Activated naive CD4-positive, alpha-beta T cell treated with anti-CD3 and anti-CD28 coated beads, Interleukin-2, amount 50 U/mL, for 24 hours (primary cell): Measurements from ENCODE around the gene DTD1.

Experiments used
- H3K27ac Mint-ChIP-seq: one replicate; pipeline ENCODE4 v1.8.0; 2021; ENCODE audit warnings: mild to moderate bottlenecking, mixed read lengths
- H3K27me3 Mint-ChIP-seq: one replicate; pipeline ENCODE4 v1.8.0; 2021; ENCODE audit warnings: mixed read lengths
- H3K36me3 Mint-ChIP-seq: one replicate; pipeline ENCODE4 v1.8.0; 2021; ENCODE audit warnings: mixed read lengths
- H3K4me1 Mint-ChIP-seq: one replicate; pipeline ENCODE4 v1.8.0; 2021; ENCODE audit warnings: mixed read lengths
- H3K4me3 Mint-ChIP-seq: one replicate; pipeline ENCODE4 v1.8.0; 2021; ENCODE audit warnings: mild to moderate bottlenecking, mixed read lengths
- H3K9me3 Mint-ChIP-seq: one replicate; pipeline ENCODE4 v1.8.0; 2021; ENCODE audit warnings: mixed read lengths

Gene DTD1

GRCh38 chr20:18635380-18635779 lies 47.5 kb downstream of the DTD1 start:
- Mint-ChIP-seq H3K27me3 (no peaks in the 10 kb centered on the region), H3K36me3 (peaks cover 20% of the 10 kb centered on the region), H3K9me3 (no peaks in the 10 kb centered on the region), H3K4me1 (no peaks in the 10 kb centered on the region), H3K4me3 (no peak overlapping the region), H3K27ac (no peak overlapping the region)

GRCh38 chr20:18637224-18637623 lies 49.4 kb downstream of the DTD1 start:
- Mint-ChIP-seq H3K9me3 (no peaks in the 10 kb centered on the region), H3K36me3 (peaks cover 23% of the 10 kb centered on the region), H3K4me3 (no peak overlapping the region), H3K4me1 (peaks cover 3% of the 10 kb centered on the region), H3K27ac (no peak overlapping the region), H3K27me3 (no peaks in the 10 kb centered on the region)

- H3K4me1 Mint-ChIP-seq = peaks cover 3% of the 10 kb centered on the region
- H3K4me3 Mint-ChIP-seq = no peak overlapping the region
- H3K9me3 Mint-ChIP-seq = no peaks in the 10 kb centered on the region
- no peaks in the 10 kb centered on the region for H3K27me3 Mint-ChIP-seq
- no peak overlapping the region for H3K27ac Mint-ChIP-seq
- H3K36me3 Mint-ChIP-seq = peaks cover 23% of the 10 kb centered on the region
Observed at GRCh38 chr20:18638768-18639167, 50.9 kb downstream of the DTD1 start.

GRCh38 chr20:18639501-18639979 lies 51.7 kb downstream of the DTD1 start:
- H3K27ac Mint-ChIP-seq = no peak overlapping the region
- peaks cover 25% of the 10 kb centered on the region for H3K36me3 Mint-ChIP-seq
- H3K4me1 Mint-ChIP-seq = peaks cover 3% of the 10 kb centered on the region
- no peak overlapping the region for H3K4me3 Mint-ChIP-seq
- no peaks in the 10 kb centered on the region for H3K9me3 Mint-ChIP-seq
- no peaks in the 10 kb centered on the region for H3K27me3 Mint-ChIP-seq

- Mint-ChIP-seq H3K27ac (no peak overlapping the region), H3K36me3 (peaks cover 14% of the 10 kb centered on the region), H3K27me3 (no peaks in the 10 kb centered on the region), H3K9me3 (no peaks in the 10 kb centered on the region), H3K4me3 (no peak overlapping the region), H3K4me1 (peaks cover 3% of the 10 kb centered on the region)
Observed at GRCh38 chr20:18645196-18645745, 57.4 kb downstream of the DTD1 start.

- no peaks in the 10 kb centered on the region for H3K27me3 Mint-ChIP-seq
- no peak overlapping the region for H3K27ac Mint-ChIP-seq
- peaks cover 2% of the 10 kb centered on the region for H3K4me1 Mint-ChIP-seq
- H3K4me3 Mint-ChIP-seq = no peak overlapping the region
- H3K9me3 Mint-ChIP-seq = no peaks in the 10 kb centered on the region
- peaks cover 16% of the 10 kb centered on the region for H3K36me3 Mint-ChIP-seq
Observed at GRCh38 chr20:18645851-18646250, 58.0 kb downstream of the DTD1 start.

GRCh38 chr20:18647777-18648176 lies 59.9 kb downstream of the DTD1 start:
- Mint-ChIP-seq H3K36me3 (peaks cover 16% of the 10 kb centered on the region), H3K4me1 (no peaks in the 10 kb centered on the region), H3K9me3 (no peaks in the 10 kb centered on the region), H3K4me3 (no peak overlapping the region), H3K27ac (no peak overlapping the region), H3K27me3 (no peaks in the 10 kb centered on the region)

- H3K4me1 Mint-ChIP-seq = no peaks in the 10 kb centered on the region
- no peaks in the 10 kb centered on the region for H3K27me3 Mint-ChIP-seq
- H3K4me3 Mint-ChIP-seq = no peak overlapping the region
- no peak overlapping the region for H3K27ac Mint-ChIP-seq
- H3K9me3 Mint-ChIP-seq = no peaks in the 10 kb centered on the region
- peaks cover 15% of the 10 kb centered on the region for H3K36me3 Mint-ChIP-seq
Observed at GRCh38 chr20:18650224-18650623, 62.4 kb downstream of the DTD1 start.

- no peak overlapping the region for H3K27ac Mint-ChIP-seq
- peaks cover 18% of the 10 kb centered on the region for H3K36me3 Mint-ChIP-seq
- H3K4me3 Mint-ChIP-seq = no peak overlapping the region
- no peaks in the 10 kb centered on the region for H3K27me3 Mint-ChIP-seq
- no peaks in the 10 kb centered on the region for H3K9me3 Mint-ChIP-seq
- no peaks in the 10 kb centered on the region for H3K4me1 Mint-ChIP-seq
Observed at GRCh38 chr20:18653736-18654447, 66.0 kb downstream of the DTD1 start.

- H3K4me3 Mint-ChIP-seq = no peak overlapping the region
- no peak overlapping the region for H3K27ac Mint-ChIP-seq
- peaks cover 20% of the 10 kb centered on the region for H3K36me3 Mint-ChIP-seq
- no peaks in the 10 kb centered on the region for H3K9me3 Mint-ChIP-seq
- H3K27me3 Mint-ChIP-seq = no peaks in the 10 kb centered on the region
- no peaks in the 10 kb centered on the region for H3K4me1 Mint-ChIP-seq
Observed at GRCh38 chr20:18654448-18654773, 66.6 kb downstream of the DTD1 start.

GRCh38 chr20:18657575-18657974 lies 69.7 kb downstream of the DTD1 start:
- Mint-ChIP-seq H3K9me3 (no peaks in the 10 kb centered on the region), H3K4me3 (no peak overlapping the region), H3K27me3 (no peaks in the 10 kb centered on the region), H3K4me1 (no peaks in the 10 kb centered on the region), H3K36me3 (peaks cover 16% of the 10 kb centered on the region), H3K27ac (no peak overlapping the region)

- H3K36me3 Mint-ChIP-seq = peaks cover 11% of the 10 kb centered on the region
- no peaks in the 10 kb centered on the region for H3K27me3 Mint-ChIP-seq
- H3K27ac Mint-ChIP-seq = no peak overlapping the region
- no peak overlapping the region for H3K4me3 Mint-ChIP-seq
- no peaks in the 10 kb centered on the region for H3K9me3 Mint-ChIP-seq
- no peaks in the 10 kb centered on the region for H3K4me1 Mint-ChIP-seq
Observed at GRCh38 chr20:18662279-18663040, 74.6 kb downstream of the DTD1 start.

- H3K9me3 Mint-ChIP-seq = no peaks in the 10 kb centered on the region
- H3K4me1 Mint-ChIP-seq = no peaks in the 10 kb centered on the region
- peaks cover 9% of the 10 kb centered on the region for H3K36me3 Mint-ChIP-seq
- H3K27ac Mint-ChIP-seq = no peak overlapping the region
- H3K27me3 Mint-ChIP-seq = no peaks in the 10 kb centered on the region
- no peak overlapping the region for H3K4me3 Mint-ChIP-seq
Observed at GRCh38 chr20:18663932-18664331, 76.1 kb downstream of the DTD1 start.

- Mint-ChIP-seq H3K36me3 (peaks cover 10% of the 10 kb centered on the region), H3K4me3 (no peak overlapping the region), H3K27ac (no peak overlapping the region), H3K27me3 (no peaks in the 10 kb centered on the region), H3K9me3 (no peaks in the 10 kb centered on the region), H3K4me1 (no peaks in the 10 kb centered on the region)
Observed at GRCh38 chr20:18665135-18665534, 77.3 kb downstream of the DTD1 start.

GRCh38 chr20:18666803-18667415 lies 79.1 kb downstream of the DTD1 start:
- Mint-ChIP-seq H3K27ac (no peak overlapping the region), H3K9me3 (no peaks in the 10 kb centered on the region), H3K36me3 (peaks cover 9% of the 10 kb centered on the region), H3K4me3 (no peak overlapping the region), H3K27me3 (no peaks in the 10 kb centered on the region), H3K4me1 (no peaks in the 10 kb centered on the region)
